A673 (cell line): ENCODE results near the gene NCAPG2.

Experiments used
- CTCF ChIP-seq: fragments of 300-800, 200-600 bp; sonication (generic); conservative IDR thresholded peaks from 2 replicates; pipeline ENCODE4 v1.5.1; 2017; ENCODE audit warnings: low read depth, mild to moderate bottlenecking, antibody characterized with exemption, low read length, moderate library complexity, mixed read lengths
- EZH2 ChIP-seq: fragments of 200-600 bp; sonication (generic); IDR thresholded peaks from 2 replicates; pipeline ENCODE4 v1.6.1; 2017; ENCODE audit warnings: borderline replicate concordance, low read depth, mild to moderate bottlenecking, mixed read lengths, antibody characterized with exemption, low read length; ENCODE audit not compliant: poor library complexity, severe bottlenecking

- no peak for TF ChIP-seq CTCF
- no peak for TF ChIP-seq EZH2
Observed at GRCh38 chr7:158724658-158725505, 20.3 kb upstream of the NCAPG2 start.
